GM10248 (cell line): ENCODE results near the gene SUPT4H1.

Source experiments
- CTCF ChIA-PET: fragments of 300-600 bp; sonication (Branson Sonifier 250); formaldehyde crosslinking; extraction: SDS; loops from one replicate; lab custom pipeline; 2021; ENCODE audit warnings: antibody characterized with exemption; lab: Yijun Ruan, JAX
- POLR2A ChIA-PET: fragments of 350-650 bp; sonication (Branson Sonifier 250); formaldehyde crosslinking; extraction: SDS; loops from one replicate; lab custom pipeline; 2020; ENCODE audit warnings: antibody characterized with exemption; lab: Yijun Ruan, JAX
- DNase-seq: peaks from one replicate; pipeline ENCODE4 v3.0.0; 2012; ENCODE audit errors: extremely low spot score
- CTCF ChIP-seq: IDR thresholded peaks from 2 replicates; pipeline ENCODE4 v1.5.1; 2012; ENCODE audit warnings: mild to moderate bottlenecking, low read depth; ENCODE audit errors: extremely low read depth, missing control alignments, control extremely low read depth

The SUPT4H1 gene

GRCh38 chr17:58340405-58340876 is 11.6 kb downstream of the SUPT4H1 start:
- CTCF ChIA-PET = interaction anchor here (0.8 to 5.4 kb wide), 4 partner anchors 12 to 36 kb away, joined by 3 to 50 read pairs (median 22); partner anchors contain the start of gene SUPT4H1
- no peak for TF ChIP-seq CTCF
- POLR2A ChIA-PET = interaction anchor here (3.1 to 5.9 kb wide), 2 partner anchors 8 to 14 kb away, joined by 30 to 39 read pairs; partner anchors contain the start of gene TSPOAP1
- no peak for DNase-seq

GRCh38 chr17:58339755-58340404 is 12.1 kb downstream of the SUPT4H1 start:
- DNase-seq = no peak
- POLR2A ChIA-PET = interaction anchor here (0.5 to 5.9 kb wide), 5 partner anchors 8 to 810 kb away, joined by 3 to 39 read pairs (median 5); partner anchors contain the start of genes SUPT4H1 and TSPOAP1
- CTCF ChIA-PET = interaction anchor here (0.8 to 5.4 kb wide), 4 partner anchors 12 to 77 kb away, joined by 3 to 41 read pairs (median 18); partner anchors contain the start of genes RNF43 and SUPT4H1

GRCh38 chr17:58338841-58339754 is 12.9 kb downstream of the SUPT4H1 start:
- DNase-seq = peak; percentile 60
- no peak for TF ChIP-seq CTCF
- CTCF ChIA-PET = interaction anchor here (2.6 to 5.4 kb wide), 3 partner anchors 13 to 78 kb away, joined by 11 to 41 read pairs (median 24); partner anchors contain the start of genes RNF43 and SUPT4H1
- POLR2A ChIA-PET = interaction anchor here (0.5 to 5.9 kb wide), 6 partner anchors 9 to 810 kb away, joined by 3 to 39 read pairs (median 6); partner anchors contain the start of genes SUPT4H1 and TSPOAP1

More at GRCh38 chr17:58339755-58340404, 12.1 kb downstream of the SUPT4H1 start:
- TF ChIP-seq CTCF = no peak

- POLR2A ChIA-PET = interaction anchor here (0.5 to 5.9 kb wide), 10 partner anchors 9 to 1451 kb away, joined by 3 to 39 read pairs (median 7); partner anchors contain the start of genes RNF43, SUPT4H1 and TSPOAP1
- CTCF ChIA-PET = interaction anchor here (0.8 to 5.4 kb wide), 7 partner anchors 11 to 329 kb away, joined by 3 to 41 read pairs (median 8); partner anchors contain the start of genes RNF43 and SUPT4H1
- no peak for DNase-seq
- TF ChIP-seq CTCF = peak; percentile 13
Observed at GRCh38 chr17:58338454-58338840, 13.6 kb downstream of the SUPT4H1 start.

DNA sequence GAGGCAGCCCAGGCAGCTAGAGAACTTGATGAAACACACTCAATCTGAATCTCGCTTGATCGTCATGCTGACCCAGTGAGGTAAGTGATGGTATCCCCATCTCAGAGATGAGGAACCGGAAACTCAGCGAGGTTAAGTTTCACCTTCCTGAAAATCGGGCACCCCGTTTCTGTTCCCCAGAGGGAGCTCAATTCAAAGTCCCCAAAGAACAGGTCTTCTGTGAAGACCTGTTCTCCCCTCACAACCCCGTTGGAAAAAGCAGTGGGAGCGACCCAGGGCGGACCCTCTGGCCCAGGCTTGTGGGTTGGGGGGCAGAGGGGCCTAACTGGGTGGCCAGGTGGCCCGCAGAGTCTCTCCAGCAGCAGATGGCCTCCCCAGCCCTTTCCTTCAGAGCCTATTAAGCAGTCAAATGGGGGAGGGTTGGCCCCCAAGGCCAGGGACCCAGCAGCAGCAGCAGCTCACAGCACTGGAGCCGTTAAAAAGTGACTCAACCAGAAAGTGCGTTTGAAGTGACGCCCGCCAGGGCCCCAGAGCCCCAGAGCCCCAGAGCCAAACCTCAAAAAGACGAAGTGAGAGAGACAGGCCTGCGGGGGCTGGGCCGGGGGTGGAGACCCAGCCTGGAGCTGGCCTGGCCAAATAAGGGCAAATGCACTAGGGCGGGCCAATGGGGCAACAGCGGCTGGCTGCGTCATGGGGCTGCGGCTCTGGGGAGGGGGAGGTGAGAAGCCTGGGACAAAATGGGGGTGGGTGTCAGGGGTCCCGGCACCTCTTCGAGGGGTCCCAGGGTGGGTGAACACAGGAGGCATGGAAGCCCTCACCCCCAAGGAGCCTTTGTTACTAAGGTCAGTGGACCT is 14.2 kb downstream of the SUPT4H1 start:
- POLR2A ChIA-PET = interaction anchor here (0.5 to 5.9 kb wide), 11 partner anchors 10 to 1452 kb away, joined by 3 to 39 read pairs (median 6); partner anchors contain the start of genes RNF43, SUPT4H1 and TSPOAP1
- TF ChIP-seq CTCF = no peak
- CTCF ChIA-PET = interaction anchor here (0.6 to 5.4 kb wide), 9 partner anchors 10 to 329 kb away, joined by 3 to 41 read pairs (median 8); partner anchors contain the start of genes RNF43 and SUPT4H1
- DNase-seq = peak; percentile 82
